NCI-H2196 treated with DMSO at 0.1 percent for 48 hours (cell line): ENCODE results near the gene SMYD2.

Experiments
- DNase-seq: peaks from one replicate; lab custom pipeline; 2025; ENCODE audit not compliant: unreplicated experiment; lab: John Stamatoyannopoulos, UW

SMYD2 gene

DNA sequence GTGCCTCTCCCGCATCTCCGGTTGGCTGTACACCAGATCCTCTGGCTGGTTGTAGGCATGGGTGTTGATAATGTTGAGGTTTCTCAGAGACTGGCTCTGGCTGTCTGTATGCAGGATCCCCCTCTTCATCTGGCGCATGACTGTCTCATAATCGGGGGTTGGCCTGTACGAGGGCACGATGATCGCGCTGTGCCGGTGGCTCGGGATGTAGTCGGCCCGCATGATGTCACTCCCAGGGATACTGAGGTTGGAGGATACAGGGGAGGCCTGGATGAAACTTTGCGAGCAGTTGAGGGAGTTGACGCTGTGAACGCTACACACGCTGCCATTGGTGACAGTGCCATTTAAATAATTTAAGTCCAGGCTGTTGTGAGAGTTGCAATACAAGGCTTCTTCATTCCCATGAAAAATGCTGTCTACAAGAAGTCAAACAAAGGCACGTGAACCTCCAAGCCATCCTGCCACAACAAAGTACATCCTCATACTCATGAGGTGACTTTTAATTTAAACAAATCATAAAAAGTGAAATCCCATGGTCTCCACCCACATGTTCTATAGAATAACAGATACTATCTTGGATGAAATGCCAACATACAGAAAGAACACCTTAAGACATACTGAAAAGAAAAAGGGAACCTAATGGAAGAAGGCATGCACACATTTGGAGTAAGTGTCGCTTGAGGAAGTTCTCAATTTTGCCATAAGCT, 103.6 kb downstream of the SMYD2 start:
- no peak for DNase-seq

DNA sequence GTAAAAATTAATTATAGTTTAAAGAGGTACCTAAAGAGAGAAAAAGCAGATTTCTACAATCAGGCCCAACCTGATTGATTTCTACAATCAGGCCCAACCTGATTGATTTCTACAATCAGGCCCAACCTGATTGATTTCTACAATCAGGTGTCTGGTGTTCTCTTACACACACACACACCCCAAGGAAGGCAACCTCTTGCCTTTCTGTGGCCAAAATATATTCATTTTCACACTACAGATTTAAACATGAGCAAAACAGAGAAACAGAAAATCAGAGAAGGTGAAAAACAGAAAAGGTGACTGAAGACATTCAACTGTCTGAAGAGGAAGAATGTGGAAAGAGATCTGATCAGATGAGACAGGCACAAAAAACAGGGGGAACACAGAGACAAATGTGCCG, 104.5 kb downstream of the SMYD2 start:
- DNase-seq: no peak

DNA sequence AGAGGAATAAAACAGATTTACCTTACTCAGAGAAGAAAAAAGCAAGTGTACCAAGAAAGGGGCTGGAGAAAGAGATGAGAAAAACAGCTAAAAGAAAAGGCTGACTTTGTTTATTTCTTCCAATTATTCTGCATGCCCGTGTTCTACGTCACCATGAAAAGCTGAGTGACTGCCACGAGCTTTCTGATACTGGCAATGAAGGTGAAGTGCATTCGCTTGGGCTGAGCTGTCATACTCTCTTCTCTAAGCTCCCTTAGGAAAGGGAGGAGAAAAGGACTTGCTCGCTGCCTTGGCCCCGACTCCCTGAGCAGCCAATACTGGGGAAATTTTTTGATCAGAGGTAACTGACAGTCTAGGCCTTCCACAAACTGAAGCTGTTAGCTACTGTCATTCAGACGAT, 105.4 kb downstream of the SMYD2 start:
- DNase-seq: no peak
